Rectal smooth muscle tissue (tissue), 1 donor: ENCODE measurements around the gene HAAO.

Experiments used
- H3K27ac ChIP-seq: one replicate; pipeline ENCODE4 v1.7.0; 2013; ENCODE audit warnings: low read depth, low read length, inconsistent platforms
- H3K27me3 ChIP-seq: one replicate; pipeline ENCODE4 v1.7.0; 2013; ENCODE audit warnings: low read length; ENCODE audit not compliant: control insufficient read depth, insufficient read depth
- H3K36me3 ChIP-seq: one replicate; pipeline ENCODE4 v1.7.0; 2013; ENCODE audit warnings: low read length; ENCODE audit not compliant: control insufficient read depth, insufficient read depth
- H3K4me1 ChIP-seq: one replicate; pipeline ENCODE4 v1.7.0; 2013; ENCODE audit warnings: low read length; ENCODE audit not compliant: control insufficient read depth, insufficient read depth
- H3K4me3 ChIP-seq: one replicate; pipeline ENCODE4 v1.7.0; 2013; ENCODE audit warnings: low read length
- H3K9ac ChIP-seq: one replicate; pipeline ENCODE4 v1.7.0; 2013; ENCODE audit warnings: low read length

HAAO gene

DNA sequence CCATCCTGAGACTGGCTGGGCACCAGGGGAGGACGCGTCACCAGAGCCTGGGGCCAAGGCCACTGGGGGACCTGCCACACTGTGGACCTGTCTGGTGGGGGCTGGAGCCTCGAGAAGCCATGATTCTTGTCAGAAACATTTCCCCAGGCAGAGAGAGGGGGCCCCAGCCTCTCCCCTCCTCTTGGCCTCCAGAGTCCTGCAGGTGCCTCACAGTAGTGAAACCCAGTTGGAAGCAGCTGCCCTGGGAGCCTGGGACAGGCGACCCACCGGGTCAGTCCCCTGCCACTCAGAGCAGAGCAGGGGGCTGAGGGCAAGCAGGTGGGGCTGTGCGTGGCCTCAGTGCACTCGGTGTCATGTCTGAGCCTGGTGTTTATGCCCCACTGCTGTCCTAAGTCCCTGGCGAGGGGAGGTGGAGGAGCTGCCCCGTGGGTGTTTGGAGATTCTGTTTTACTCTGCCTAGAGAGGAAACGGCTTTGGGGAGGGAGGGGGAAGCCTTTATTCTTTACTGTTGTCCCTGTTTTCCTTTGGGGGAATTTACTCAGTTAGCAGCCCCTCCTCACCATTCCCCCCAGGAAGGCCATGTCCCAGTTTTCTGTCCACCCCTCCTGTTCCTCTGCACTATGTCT, 36.1 kb downstream of the HAAO start:
- Histone ChIP-seq H3K36me3 (no peaks in the 10 kb centered on the region), H3K27ac (no peak overlapping the region), H3K4me1 (peaks cover 5% of the 10 kb centered on the region), H3K9ac (no peak overlapping the region), H3K27me3 (no peaks in the 10 kb centered on the region), H3K4me3 (no peak overlapping the region)

GRCh38 chr2:42755191-42755880, 37.0 kb downstream of the HAAO start:
- H3K4me1 ChIP-seq, result peaks cover 8% of the 10 kb centered on the region
- H3K4me3 ChIP-seq, result no peak overlapping the region
- H3K27me3 ChIP-seq, result no peaks in the 10 kb centered on the region
- no peaks in the 10 kb centered on the region for H3K36me3 ChIP-seq
- H3K27ac ChIP-seq, result no peak overlapping the region
- H3K9ac ChIP-seq, result no peak overlapping the region

DNA sequence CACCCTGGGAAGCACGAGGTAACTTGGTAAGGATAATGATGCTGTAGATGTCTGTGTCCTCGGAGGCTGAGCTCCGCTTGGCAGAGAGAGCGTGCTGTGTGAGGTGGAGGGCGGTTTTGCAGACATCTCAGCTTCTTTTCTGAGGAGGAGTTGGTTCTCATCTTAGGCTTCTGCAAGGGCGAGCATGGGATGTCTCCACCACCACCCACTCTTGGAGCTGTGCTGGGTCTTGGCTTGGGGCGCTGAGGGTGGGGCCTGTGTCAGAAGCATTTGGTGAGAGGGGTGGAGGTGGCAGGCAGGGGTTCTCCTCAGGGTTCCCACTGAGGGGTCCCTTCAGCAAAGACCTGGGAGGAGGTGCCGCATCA, 37.6 kb downstream of the HAAO start:
- Histone ChIP-seq H3K36me3 (no peaks in the 10 kb centered on the region), H3K4me1 (peaks cover 8% of the 10 kb centered on the region), H3K27me3 (no peaks in the 10 kb centered on the region), H3K27ac (no peak overlapping the region), H3K9ac (no peak overlapping the region), H3K4me3 (no peak overlapping the region)

- Histone ChIP-seq H3K27me3 (no peaks in the 10 kb centered on the region), H3K27ac (no peak overlapping the region), H3K36me3 (no peaks in the 10 kb centered on the region), H3K9ac (no peak overlapping the region), H3K4me1 (peaks cover 8% of the 10 kb centered on the region), H3K4me3 (no peak overlapping the region)
These were observed 38.2 kb downstream of the HAAO start for GRCh38 chr2:42754021-42754775.

DNA sequence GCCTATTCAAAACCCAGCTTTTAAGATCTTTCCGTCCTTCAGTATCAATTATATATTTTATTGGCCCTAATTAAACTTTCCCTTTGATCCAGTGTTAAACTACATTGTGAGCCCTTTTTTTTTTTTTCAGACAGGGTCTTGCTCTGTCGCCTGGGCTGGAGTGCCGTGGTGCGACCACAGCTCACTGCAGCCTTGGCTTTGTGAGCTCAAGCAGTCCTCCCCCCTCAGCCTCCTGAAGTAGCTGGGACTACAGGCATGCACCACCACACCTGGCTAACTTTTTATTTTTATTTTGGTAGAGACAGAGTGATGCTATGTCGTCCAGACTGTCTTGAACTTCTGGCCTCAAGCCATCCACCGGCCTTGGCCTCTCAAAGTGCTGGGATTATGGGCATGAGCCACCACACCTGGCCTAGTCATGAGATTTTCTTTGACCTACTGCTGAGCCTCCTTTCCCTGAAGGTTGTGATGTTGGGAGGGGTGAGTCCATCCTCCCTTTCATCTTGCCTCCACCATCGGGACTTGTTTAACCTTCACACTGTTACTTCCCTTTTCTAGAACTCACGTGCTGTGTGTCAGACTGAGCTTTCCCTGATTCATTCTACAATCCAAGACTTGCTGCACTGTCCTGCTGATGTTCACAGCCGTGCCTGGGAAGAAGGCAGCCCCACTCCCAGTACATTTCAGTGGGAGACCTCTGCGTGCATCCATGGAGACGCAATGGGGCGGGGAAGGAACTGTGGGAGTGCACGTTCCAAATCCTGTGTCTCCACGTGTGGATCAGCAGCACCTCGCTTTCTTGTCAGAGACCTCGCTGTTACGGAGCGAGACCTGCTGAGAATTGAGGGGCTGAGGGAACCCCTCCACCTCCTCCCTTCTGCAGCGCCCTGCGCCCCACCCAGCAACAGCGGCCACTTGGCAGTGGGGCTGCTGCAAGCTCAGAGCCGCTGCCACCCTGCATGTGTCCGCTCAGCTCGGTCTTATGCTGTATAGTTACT, 39.3 kb downstream of the HAAO start:
- Histone ChIP-seq H3K4me3 (no peak overlapping the region), H3K36me3 (no peaks in the 10 kb centered on the region), H3K27me3 (no peaks in the 10 kb centered on the region), H3K27ac (no peak overlapping the region), H3K9ac (no peak overlapping the region), H3K4me1 (peaks cover 8% of the 10 kb centered on the region)

DNA sequence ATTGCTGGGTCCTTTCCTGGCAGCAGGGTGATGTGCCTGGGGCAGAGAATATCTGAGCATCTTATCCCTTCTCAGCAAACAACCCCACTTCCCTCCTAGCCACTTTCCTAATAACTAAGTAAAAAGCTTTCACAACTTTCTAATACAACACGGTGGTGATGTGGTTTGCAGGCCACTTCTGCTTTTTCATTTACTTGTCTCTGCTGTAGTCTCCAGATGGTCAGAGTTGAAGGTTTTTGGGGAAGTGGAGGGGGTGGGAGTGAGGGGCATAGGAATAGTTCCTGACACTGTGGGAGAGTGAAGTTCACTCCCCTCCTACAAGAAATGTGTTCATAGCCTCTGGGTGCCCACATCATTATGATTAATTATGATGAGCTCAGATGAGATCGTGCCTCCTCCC, 40.1 kb downstream of the HAAO start:
- Histone ChIP-seq H3K4me3 (no peak overlapping the region), H3K36me3 (no peaks in the 10 kb centered on the region), H3K27me3 (no peaks in the 10 kb centered on the region), H3K4me1 (peaks cover 8% of the 10 kb centered on the region), H3K27ac (no peak overlapping the region), H3K9ac (no peak overlapping the region)

DNA sequence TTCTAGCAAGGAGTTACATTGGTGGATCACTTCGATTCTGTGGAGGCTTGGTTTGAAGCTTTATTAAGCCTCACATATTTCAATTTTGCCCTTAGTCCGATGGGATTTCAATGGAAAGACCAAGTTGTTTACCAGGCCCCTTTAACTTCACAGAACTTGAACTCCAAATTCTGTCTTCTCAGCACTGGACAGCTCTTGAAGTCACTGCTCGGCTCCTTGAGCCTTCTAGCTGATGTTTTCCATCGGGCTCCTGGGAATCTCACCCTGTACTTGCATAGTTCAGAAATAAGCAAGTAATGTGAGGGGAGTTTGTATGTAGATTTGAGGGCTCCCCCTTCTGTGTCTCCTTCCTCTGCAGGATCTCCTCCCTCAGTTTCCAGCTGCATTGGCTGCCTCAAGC, 43.5 kb downstream of the HAAO start:
- no peak overlapping the region for H3K9ac ChIP-seq
- no peaks in the 10 kb centered on the region for H3K36me3 ChIP-seq
- no peaks in the 10 kb centered on the region for H3K27me3 ChIP-seq
- H3K27ac ChIP-seq, result no peak overlapping the region
- no peak overlapping the region for H3K4me3 ChIP-seq
- peaks cover 8% of the 10 kb centered on the region for H3K4me1 ChIP-seq

DNA sequence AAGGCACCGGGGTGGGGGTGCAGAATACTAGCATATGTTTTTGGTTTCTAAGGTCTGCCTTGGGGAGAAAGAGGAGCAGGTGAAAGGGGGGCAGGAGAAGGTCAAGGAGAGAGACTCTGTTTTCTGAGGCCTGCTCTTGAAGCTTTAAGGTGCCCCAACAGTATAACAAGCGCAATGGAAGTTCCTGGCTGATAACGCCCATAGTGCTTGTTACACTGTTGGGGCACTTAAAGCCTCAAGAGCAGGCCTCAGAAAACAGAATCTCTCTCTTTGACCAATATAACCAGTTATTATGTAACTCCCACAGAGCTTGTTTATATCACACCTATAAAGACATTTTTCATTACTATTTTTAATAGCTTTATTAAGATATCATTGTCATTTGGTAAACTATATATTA, 45.0 kb downstream of the HAAO start:
- no peak overlapping the region for H3K27ac ChIP-seq
- no peak overlapping the region for H3K4me3 ChIP-seq
- no peak overlapping the region for H3K9ac ChIP-seq
- H3K36me3 ChIP-seq, result peaks cover 2% of the 10 kb centered on the region
- H3K4me1 ChIP-seq, result peaks cover 8% of the 10 kb centered on the region
- no peaks in the 10 kb centered on the region for H3K27me3 ChIP-seq

- no peak overlapping the region for H3K27ac ChIP-seq
- no peaks in the 10 kb centered on the region for H3K27me3 ChIP-seq
- H3K4me3 ChIP-seq, result no peak overlapping the region
- H3K36me3 ChIP-seq, result peaks cover 2% of the 10 kb centered on the region
- H3K9ac ChIP-seq, result no peak overlapping the region
- no peaks in the 10 kb centered on the region for H3K4me1 ChIP-seq
These were observed 47.8 kb downstream of the HAAO start for GRCh38 chr2:42744545-42745082.

DNA sequence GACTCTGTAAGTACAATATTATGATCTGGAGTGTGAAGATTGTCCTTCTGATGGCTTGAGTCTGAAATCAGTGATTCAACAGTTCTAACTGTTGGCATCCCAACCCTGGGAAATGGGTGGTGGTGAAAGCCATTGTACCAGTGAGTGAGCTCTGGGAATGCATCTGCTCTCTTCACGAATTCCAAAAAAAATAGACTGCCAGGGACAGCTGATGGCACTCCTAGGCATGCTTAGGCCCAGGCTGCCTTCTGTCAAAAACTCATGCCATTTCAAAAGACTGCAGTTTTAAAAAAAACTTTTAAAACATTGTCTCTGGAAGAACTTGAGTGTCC, 48.8 kb downstream of the HAAO start:
- no peak overlapping the region for H3K27ac ChIP-seq
- no peaks in the 10 kb centered on the region for H3K27me3 ChIP-seq
- no peak overlapping the region for H3K9ac ChIP-seq
- peaks cover 2% of the 10 kb centered on the region for H3K36me3 ChIP-seq
- no peaks in the 10 kb centered on the region for H3K4me1 ChIP-seq
- no peak overlapping the region for H3K4me3 ChIP-seq

DNA sequence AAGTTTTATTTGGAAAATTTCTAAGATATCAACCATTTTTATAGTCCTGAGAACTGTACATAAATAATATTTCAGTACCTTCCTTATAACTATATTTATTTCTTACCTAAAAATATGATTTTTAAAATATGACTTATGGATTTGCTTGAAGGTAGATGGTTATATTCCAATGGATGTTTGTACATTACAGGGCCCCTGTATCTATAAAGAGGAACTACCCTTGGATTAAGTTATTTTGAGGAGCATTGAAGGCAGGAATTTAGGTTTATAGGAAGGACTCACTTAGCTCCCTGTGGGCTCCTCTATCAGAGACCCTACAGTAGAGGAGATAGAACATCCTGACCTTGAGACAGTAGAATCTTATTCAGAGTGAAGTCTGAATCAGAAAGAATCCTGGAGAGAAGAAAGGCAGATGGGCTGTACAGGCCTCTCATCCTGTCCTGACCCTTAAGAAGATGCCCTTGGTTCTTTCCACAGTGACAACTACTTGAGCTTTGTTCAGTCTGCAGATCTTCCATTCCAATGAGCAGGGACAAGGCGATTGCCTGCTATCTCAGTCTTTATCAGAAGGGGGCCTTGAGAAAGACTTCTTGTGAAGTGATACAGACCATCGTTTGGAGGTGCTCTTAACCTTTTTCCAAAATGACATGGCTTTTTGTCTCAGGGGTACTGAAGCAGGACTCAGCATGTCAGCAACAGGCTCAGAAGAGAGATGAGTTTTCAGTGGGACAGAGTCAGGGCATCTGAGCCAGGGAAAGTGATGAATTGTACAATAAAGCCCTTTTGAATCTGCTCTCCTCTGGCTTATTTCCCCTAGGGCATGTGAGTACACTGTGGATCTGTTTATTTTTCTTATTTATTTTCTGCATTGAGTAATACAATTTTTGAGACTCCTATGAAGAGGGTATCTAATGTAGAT, 49.4 kb downstream of the HAAO start:
- no peak overlapping the region for H3K27ac ChIP-seq
- H3K9ac ChIP-seq, result no peak overlapping the region
- no peaks in the 10 kb centered on the region for H3K27me3 ChIP-seq
- H3K4me3 ChIP-seq, result no peak overlapping the region
- H3K36me3 ChIP-seq, result peaks cover 2% of the 10 kb centered on the region
- H3K4me1 ChIP-seq, result no peaks in the 10 kb centered on the region
